GM23248 (cell line): ENCODE results near the gene TUBB2A.

Experiments used
- EZH2 ChIP-seq: fragments of 200-600 bp; sonication (generic); IDR thresholded peaks from 2 replicates; pipeline ENCODE4 v1.6.1; 2018; ENCODE audit warnings: antibody characterized with exemption, mild to moderate bottlenecking; ENCODE audit not compliant: insufficient read depth, poor library complexity, severe bottlenecking
- EZH2phosphoT487 ChIP-seq: fragments of 200-600 bp; sonication (generic); IDR thresholded peaks from 2 replicates; pipeline ENCODE4 v1.6.1; 2018; ENCODE audit warnings: antibody characterized with exemption, moderate library complexity, mild to moderate bottlenecking, low read depth; ENCODE audit not compliant: insufficient read depth

DNA sequence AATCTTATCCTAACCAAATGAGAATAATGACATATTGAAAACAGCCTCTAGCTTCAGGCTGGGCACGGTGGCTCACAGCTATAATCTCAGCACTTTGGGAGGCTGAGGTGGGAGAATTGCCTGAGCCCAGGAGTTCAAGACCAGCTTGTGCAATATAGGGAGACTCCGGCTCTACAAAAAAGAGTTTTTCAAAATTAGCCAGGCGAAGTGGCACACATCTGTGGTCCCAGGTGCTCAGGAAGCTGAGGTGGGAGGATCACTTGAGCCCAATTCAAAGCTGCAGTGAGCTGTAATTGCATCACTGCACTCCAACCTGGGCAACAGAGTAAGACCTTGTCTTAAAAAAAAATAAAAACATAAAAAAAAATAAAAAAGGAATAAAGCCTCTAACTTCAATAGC lies 4.7 kb downstream of the TUBB2A start:
- no peak for TF ChIP-seq EZH2phosphoT487
- TF ChIP-seq EZH2, result no peak
